ENCODE data around the gene AMPD2. TPM values are rescaled to one million over a fixed set of nuclear protein-coding genes. Genes with fewer than 3 reads are reported as not detected.

Gene AMPD2
- total RNA-seq, 4 donors from 2014 or later = 30.9 to 62.1 (median 40.7) TPM

- TF ChIP-seq POLR2A (IDR thresholded peaks at IDR 0.05) (no peak), CTCF (IDR thresholded peaks at IDR 0.05) (no peak)
- WGBS, 2 donors = 76 to 87% methylated on average over 15 to 16 of the region's 16 CpGs
- H3K4me3 ChIP-seq (ENCODE audit: low read depth, poor library complexity, severe bottlenecking) = no peak overlapping the region
- intact Hi-C loops (cut with DNase I; ENCODE audit: low total_unique reads) = loop anchor here (10.0 kb wide), 1 partner anchor 353 kb away; the partner anchor contains the start of gene AHCYL1
- peak in 1 of 2 donors; percentile 11 for DNase-seq (ENCODE audit: low spot score in 2 of 2)
Observed at GRCh38 chr1:109631513-109632505, 12.2 kb downstream of the AMPD2 start.

GRCh38 chr1:109632671-109633346 is 13.2 kb downstream of the AMPD2 start:
- TF ChIP-seq POLR2A (IDR thresholded peaks at IDR 0.05) = no peak
- no peak for TF ChIP-seq CTCF (IDR thresholded peaks at IDR 0.05)
- peak; percentile 17 to 81 for DNase-seq (ENCODE audit: low spot score in 2 of 2)
- 31 to 37% methylated on average over 4 to 5 of the region's 5 CpGs for WGBS, 2 donors
- no peak overlapping the region for H3K4me3 ChIP-seq (ENCODE audit: low read depth, poor library complexity, severe bottlenecking)
- intact Hi-C loops (cut with DNase I; ENCODE audit: low total_unique reads) = loop anchor here (10.0 kb wide), 1 partner anchor 352 kb away; the partner anchor contains the start of gene AHCYL1

- H3K4me3 ChIP-seq (ENCODE audit: low read depth, poor library complexity, severe bottlenecking) = no peak overlapping the region
- 79 to 82% methylated on average over 6 of the region's 6 CpGs for WGBS, 2 donors
- DNase-seq (ENCODE audit: low spot score in 2 of 2) = peak in 1 of 2 donors; percentile 7
- TF ChIP-seq CTCF (IDR thresholded peaks at IDR 0.05) = no peak
- TF ChIP-seq POLR2A (IDR thresholded peaks at IDR 0.05) = no peak
- intact Hi-C loops (cut with DNase I; ENCODE audit: low total_unique reads) = loop anchor here (10.0 kb wide), 1 partner anchor 351 kb away; the partner anchor contains the start of gene AHCYL1
Observed at GRCh38 chr1:109634292-109634691, 14.7 kb downstream of the AMPD2 start.

- TF ChIP-seq POLR2A (IDR thresholded peaks at IDR 0.05) (no peak), CTCF (IDR thresholded peaks at IDR 0.05) (no peak)
- H3K4me3 ChIP-seq (ENCODE audit: low read depth, poor library complexity, severe bottlenecking) = no peak overlapping the region
- 58 to 69% methylated on average over 13 of the region's 13 CpGs for WGBS, 2 donors
- intact Hi-C loops (cut with DNase I; ENCODE audit: low total_unique reads) = loop anchor here (10.0 kb wide), 1 partner anchor 350 kb away; the partner anchor contains the start of gene AHCYL1
- peak in 1 of 2 donors; percentile 11 for DNase-seq (ENCODE audit: low spot score in 2 of 2)
Observed at GRCh38 chr1:109634771-109635750, 15.4 kb downstream of the AMPD2 start.

- peak in 1 of 2 donors; percentile 13 for DNase-seq (ENCODE audit: low spot score in 2 of 2)
- 62 to 63% methylated on average over 2 of the region's 2 CpGs for WGBS, 2 donors
- no peak overlapping the region for H3K4me3 ChIP-seq (ENCODE audit: low read depth, poor library complexity, severe bottlenecking)
- TF ChIP-seq POLR2A (IDR thresholded peaks at IDR 0.05) (no peak), CTCF (IDR thresholded peaks at IDR 0.05) (no peak)
- intact Hi-C loops (cut with DNase I; ENCODE audit: low total_unique reads) = loop anchor here (10.0 kb wide), 1 partner anchor 349 kb away; the partner anchor contains the start of gene AHCYL1
Observed at GRCh38 chr1:109635862-109636200, 16.2 kb downstream of the AMPD2 start.
